CD14-positive monocyte (primary cell): ENCODE data around the gene SSBP3. TPM values are rescaled to one million over a fixed set of nuclear protein-coding genes. Genes with fewer than 3 reads are reported as not detected.
A peak's percentile ranks its signal among the peaks of the same experiment; 100 is the strongest.

Source experiments
- DNase-seq, 3 donors: peaks; one replicate each; pipeline ENCODE4 v3.0.0-alpha.2; 2011 to 2022
- H2AFZ ChIP-seq: 2 replicates; pipeline ENCODE4 v1.6.0; 2012; ENCODE audit warnings: mild to moderate bottlenecking, low read depth, low read length, inconsistent platforms; ENCODE audit not compliant: insufficient read depth, poor library complexity, severe bottlenecking
- H3K27ac ChIP-seq, 2 donors: 1 replicate in 1 of 2; 2 replicates in 1 of 2; pipeline ENCODE4 v1.5.1; 2012 to 2013; ENCODE audit warnings: low read length in 2 of 2, control low read depth in 1 of 2, inconsistent platforms in 1 of 2, low read depth in 1 of 2, mild to moderate bottlenecking in 1 of 2
- H3K27me3 ChIP-seq, 2 donors: one replicate each; pipeline versions ENCODE4 v1.6.0 to v1.6.1; 2011 to 2013; ENCODE audit warnings: low read length in 2 of 2; ENCODE audit not compliant: control insufficient read depth in 2 of 2, insufficient read depth in 2 of 2
- H3K36me3 ChIP-seq, 2 donors: replicated peaks in 1 of 2; 1 replicate in 1 of 2; 2 replicates in 1 of 2; pipeline versions ENCODE4 v1.5.1 to v1.6.1; 2012 to 2013; ENCODE audit warnings: low read length in 2 of 2, control low read depth in 1 of 2, inconsistent platforms in 1 of 2, mild to moderate bottlenecking in 1 of 2; ENCODE audit not compliant: insufficient read depth in 2 of 2, control insufficient read depth in 1 of 2
- H3K4me1 ChIP-seq, 2 donors: 1 replicate in 1 of 2; 2 replicates in 1 of 2; pipeline versions ENCODE4 v1.5.1 to v1.6.1; 2012 to 2013; ENCODE audit warnings: low read length in 2 of 2, control low read depth in 1 of 2, inconsistent platforms in 1 of 2, mild to moderate bottlenecking in 1 of 2, moderate library complexity in 1 of 2; ENCODE audit not compliant: insufficient read depth in 2 of 2, control insufficient read depth in 1 of 2
- H3K4me2 ChIP-seq: replicated peaks from 2 replicates; pipeline ENCODE3; 2012; ENCODE audit warnings: low read length, moderate library complexity, mild to moderate bottlenecking; ENCODE audit not compliant: poor library complexity, severe bottlenecking; ENCODE audit errors: extremely low read depth
- H3K4me3 ChIP-seq, 3 experiments: fragments of 200-600 bp in 1 of 3; sonication (generic) in 1 of 3; replicated peaks in 1 of 3; 1 replicate in 2 of 3; 2 replicates in 1 of 3; pipeline ENCODE4 v1.5.1; 2011 to 2013; ENCODE audit warnings: low read length in 3 of 3, mild to moderate bottlenecking in 3 of 3, control low read depth in 2 of 3, low read depth in 2 of 3, inconsistent platforms in 1 of 3, moderate library complexity in 1 of 3
- H3K79me2 ChIP-seq: 2 replicates; pipeline ENCODE4 v1.6.0; 2012; ENCODE audit warnings: mild to moderate bottlenecking, control low read depth, inconsistent platforms, low read length, moderate library complexity; ENCODE audit not compliant: insufficient read depth
- H3K9ac ChIP-seq: 2 replicates; pipeline ENCODE4 v1.6.0; 2017; ENCODE audit warnings: low read length, mild to moderate bottlenecking; ENCODE audit not compliant: insufficient read depth, poor library complexity, severe bottlenecking
- H3K9me3 ChIP-seq, 2 donors: replicated peaks in 1 of 2; 1 replicate in 1 of 2; 2 replicates in 1 of 2; pipeline versions ENCODE4 v1.5.1 to v1.6.1; 2012 to 2013; ENCODE audit warnings: low read length in 2 of 2, control low read depth in 1 of 2; ENCODE audit not compliant: control insufficient read depth in 1 of 2, insufficient read depth in 1 of 2
- H4K20me1 ChIP-seq: 2 replicates; pipeline ENCODE4 v1.6.0; 2012; ENCODE audit warnings: mild to moderate bottlenecking, low read length, control low read depth, moderate library complexity; ENCODE audit not compliant: insufficient read depth
- H3K27ac Mint-ChIP-seq, 7 donors: one replicate each; pipeline ENCODE4 v1.8.0; 2020; ENCODE audit warnings: mild to moderate bottlenecking in 7 of 7, mixed read lengths in 7 of 7, moderate library complexity in 6 of 7, inconsistent platforms in 2 of 7
- H3K27me3 Mint-ChIP-seq, 3 donors: one replicate each; pipeline ENCODE4 v1.8.0; 2021 to 2022; ENCODE audit warnings: low read depth in 3 of 3, mild to moderate bottlenecking in 3 of 3, mixed read lengths in 3 of 3, moderate library complexity in 3 of 3, inconsistent platforms in 1 of 3
- H3K36me3 Mint-ChIP-seq, 2 donors: one replicate each; pipeline ENCODE4 v1.8.0; 2020; ENCODE audit warnings: mixed read lengths in 2 of 2, inconsistent platforms in 1 of 2, mild to moderate bottlenecking in 1 of 2
- H3K4me1 Mint-ChIP-seq: one replicate; pipeline ENCODE4 v1.8.0; 2020; ENCODE audit warnings: mild to moderate bottlenecking, mixed read lengths
- H3K4me3 Mint-ChIP-seq, 2 donors: one replicate each; pipeline ENCODE4 v1.8.0; 2020; ENCODE audit warnings: mild to moderate bottlenecking in 2 of 2, mixed read lengths in 2 of 2, moderate library complexity in 1 of 2
- H3K9me3 Mint-ChIP-seq, 7 donors: one replicate each; pipeline ENCODE4 v1.8.0; 2020 to 2022; ENCODE audit warnings: mixed read lengths in 7 of 7, mild to moderate bottlenecking in 6 of 7, moderate library complexity in 6 of 7, inconsistent platforms in 2 of 7
- CTCF ChIP-seq: fragments of 200-600 bp; IDR thresholded peaks from one replicate; pipeline ENCODE4 v1.8.0; 2022; ENCODE audit warnings: antibody characterized with exemption, mild to moderate bottlenecking
- WGBS: methylation state at CpG from one replicate; pipeline ENCODE4 v1.1.5; 2013; ENCODE audit warnings: missing lambda C conversion rate; ENCODE audit not compliant: insufficient coverage; 5-methylcytosine and 5-hydroxymethylcytosine counted together
- intact Hi-C, 2 donors: fragments of 100-400 bp; cut with micrococcal nuclease; formaldehyde crosslinking; loops; one replicate each; pipeline versions ENCODE4 v1.15.0 to v1.15.1; 2023
- polyA plus RNA-seq, 3 donors: library from polyadenylated mRNA; depleted of rRNA in 1 of 3; unstranded in 2 of 3; stranded (reverse) in 1 of 3; fragments of 300-500 nt in 2 of 3; fragments of >200 nt in 1 of 3; fragmentation: Illumina TruSeq in 2 of 3; gene quantifications; 1 replicate in 2 of 3; 2 replicates in 1 of 3; pipeline ENCODE4 v1.2.3, GENCODE V29; 2012 to 2021

Gene SSBP3
- polyA plus RNA-seq, 3 donors, result 4.1 to 30.7 (median 4.3) TPM

GRCh38 chr1:54230507-54231339, 175.5 kb downstream of the SSBP3 start:
- no peaks in the 10 kb centered on the region for H3K9me3 Mint-ChIP-seq
- H3K27me3 ChIP-seq, result no peaks in the 10 kb centered on the region
- no peaks in the 10 kb centered on the region for H3K36me3 ChIP-seq
- H2AFZ ChIP-seq, result no peak overlapping the region
- no peak overlapping the region for H3K4me3 Mint-ChIP-seq
- H4K20me1 ChIP-seq, result no peaks in the 10 kb centered on the region
- no peak overlapping the region for H3K9ac ChIP-seq
- 16% methylated on average over 10 of the region's 15 CpGs for WGBS
- no peaks in the 10 kb centered on the region for H3K79me2 ChIP-seq
- peaks cover 0 to 3% (median 0%) of the 10 kb centered on the region in 3 donors for H3K27me3 Mint-ChIP-seq
- peak overlapping the region; percentile 48 to 94 (median 80) for H3K27ac Mint-ChIP-seq
- intact Hi-C loops, result no loop called here
- H3K4me3 ChIP-seq, result no peak overlapping the region
- DNase-seq, result peak; percentile 65 to 77 (median 70)
- H3K4me2 ChIP-seq, result peak overlapping the region; percentile 10
- H3K27ac ChIP-seq, result peak overlapping the region in 1 of 2 donors; percentile 71
- peaks cover 19 to 34% of the 10 kb centered on the region in 2 donors for H3K36me3 Mint-ChIP-seq
- H3K4me1 Mint-ChIP-seq, result peaks cover 40% of the 10 kb centered on the region
- no peaks in the 10 kb centered on the region for H3K9me3 ChIP-seq
- no peak for TF ChIP-seq CTCF
- H3K4me1 ChIP-seq, result peaks cover 27 to 46% of the 10 kb centered on the region in 2 donors

DNA sequence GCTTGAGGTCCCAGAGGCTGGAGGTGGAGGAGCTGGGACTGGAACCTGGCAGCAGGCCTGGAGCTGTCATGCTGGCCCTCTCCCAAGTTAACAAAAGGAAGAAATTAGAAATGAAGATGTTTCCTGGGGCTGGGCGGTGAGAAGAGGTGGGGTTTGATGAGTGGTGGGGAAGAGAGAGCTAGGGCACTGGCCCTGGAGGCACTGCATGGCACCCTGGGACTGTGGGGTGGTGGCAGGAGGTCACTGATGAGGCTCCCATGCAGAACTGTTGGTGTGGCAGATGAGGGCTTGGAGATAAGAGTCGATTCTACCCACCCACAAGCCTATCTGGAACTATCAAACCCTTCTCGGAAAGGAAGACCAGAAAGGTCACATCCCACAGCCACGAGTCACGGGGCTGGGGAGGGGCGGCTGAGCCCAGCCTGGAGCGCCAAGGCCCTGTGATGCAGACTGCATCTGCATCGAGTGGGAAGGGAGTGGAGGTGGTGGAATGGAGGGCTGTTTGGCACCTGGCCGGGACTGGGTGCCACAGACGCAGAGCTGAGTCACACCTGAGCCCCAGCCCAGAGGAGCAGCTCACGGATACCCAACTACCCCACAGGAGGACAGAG, 176.8 kb downstream of the SSBP3 start:
- WGBS, result 35% methylated on average over 3 of the region's 11 CpGs
- no peak for TF ChIP-seq CTCF

More for the DNA sequence above, 176.8 kb downstream of the SSBP3 start:
- no peak for DNase-seq
- Histone ChIP-seq H3K4me2 (no peak overlapping the region), H3K4me1 (peaks cover 27 to 46% of the 10 kb centered on the region in 2 donors), H2AFZ (no peak overlapping the region), H3K9ac (peak overlapping the region; percentile 4), H3K27me3 (no peaks in the 10 kb centered on the region), H3K27ac (no peak overlapping the region), H3K4me3 (no peak overlapping the region), H3K79me2 (no peaks in the 10 kb centered on the region), H4K20me1 (no peaks in the 10 kb centered on the region), H3K9me3 (no peaks in the 10 kb centered on the region), H3K36me3 (no peaks in the 10 kb centered on the region)
- peaks cover 40% of the 10 kb centered on the region for H3K4me1 Mint-ChIP-seq
- peaks cover 0 to 3% (median 0%) of the 10 kb centered on the region in 3 donors for H3K27me3 Mint-ChIP-seq
- peak overlapping the region in 4 of 7 donors; percentile 20 to 72 (median 61) for H3K27ac Mint-ChIP-seq
- no peaks in the 10 kb centered on the region for H3K9me3 Mint-ChIP-seq
- peaks cover 29 to 44% of the 10 kb centered on the region in 2 donors for H3K36me3 Mint-ChIP-seq
- no peak overlapping the region for H3K4me3 Mint-ChIP-seq
- intact Hi-C loops, result loop anchor here in 1 of 2 donors (10.0 kb wide), 1 partner anchor 175 kb away; the partner anchor contains the start of gene SSBP3
